Activated CD8-positive, alpha-beta T cell treated with anti-CD3 and anti-CD28 coated beads, Interleukin-2, amount 10 ng/mL, durations not matched to agents 7 days and 5 days (primary cell): ENCODE data around the gene CASP7. TPM values are rescaled to one million over a fixed set of nuclear protein-coding genes. Genes with fewer than 3 reads are reported as not detected.

ENCODE experiments used
- ATAC-seq: fragments of 150-1000 bp; cut with Tn5 transposase; one replicate; pipeline ENCODE4 v1.10.0; 2021; ENCODE audit warnings: moderate library complexity
- CTCF ChIA-PET: fragments of 350-600 bp; sonication (Branson Sonifier 250); formaldehyde crosslinking; loops from one replicate; lab custom pipeline; 2021; ENCODE audit warnings: antibody characterized with exemption; lab: Charles Lee
- POLR2A ChIA-PET: fragments of 350-600 bp; sonication (Branson Sonifier 250); formaldehyde crosslinking; loops from one replicate; lab custom pipeline; 2021; ENCODE audit warnings: antibody characterized with exemption; lab: Charles Lee
- DNase-seq: peaks from one replicate; pipeline ENCODE4 v3.0.0-alpha.2; 2020
- H3K27ac Mint-ChIP-seq: one replicate; pipeline ENCODE4 v1.8.0; 2021; ENCODE audit warnings: mild to moderate bottlenecking, mixed read lengths
- H3K27me3 Mint-ChIP-seq: one replicate; pipeline ENCODE4 v1.8.0; 2021; ENCODE audit warnings: low read depth, mixed read lengths
- H3K36me3 Mint-ChIP-seq: one replicate; pipeline ENCODE4 v1.8.0; 2021; ENCODE audit warnings: low read depth, mixed read lengths
- H3K4me1 Mint-ChIP-seq: one replicate; pipeline ENCODE4 v1.8.0; 2021; ENCODE audit warnings: low read depth, mixed read lengths
- H3K4me3 Mint-ChIP-seq: one replicate; pipeline ENCODE4 v1.8.0; 2021; ENCODE audit warnings: mild to moderate bottlenecking, mixed read lengths
- H3K9me3 Mint-ChIP-seq: one replicate; pipeline ENCODE4 v1.8.0; 2022; ENCODE audit warnings: mixed read lengths; ENCODE audit not compliant: insufficient read depth
- total RNA-seq, 2 experiments: library from RNA; stranded (reverse); gene quantifications; one replicate each; pipeline ENCODE4 v1.2.3, GENCODE V29; 2021

The CASP7 gene
- total RNA-seq, 2 experiments from 2014 or later: 28.7 to 32.6 TPM

DNA sequence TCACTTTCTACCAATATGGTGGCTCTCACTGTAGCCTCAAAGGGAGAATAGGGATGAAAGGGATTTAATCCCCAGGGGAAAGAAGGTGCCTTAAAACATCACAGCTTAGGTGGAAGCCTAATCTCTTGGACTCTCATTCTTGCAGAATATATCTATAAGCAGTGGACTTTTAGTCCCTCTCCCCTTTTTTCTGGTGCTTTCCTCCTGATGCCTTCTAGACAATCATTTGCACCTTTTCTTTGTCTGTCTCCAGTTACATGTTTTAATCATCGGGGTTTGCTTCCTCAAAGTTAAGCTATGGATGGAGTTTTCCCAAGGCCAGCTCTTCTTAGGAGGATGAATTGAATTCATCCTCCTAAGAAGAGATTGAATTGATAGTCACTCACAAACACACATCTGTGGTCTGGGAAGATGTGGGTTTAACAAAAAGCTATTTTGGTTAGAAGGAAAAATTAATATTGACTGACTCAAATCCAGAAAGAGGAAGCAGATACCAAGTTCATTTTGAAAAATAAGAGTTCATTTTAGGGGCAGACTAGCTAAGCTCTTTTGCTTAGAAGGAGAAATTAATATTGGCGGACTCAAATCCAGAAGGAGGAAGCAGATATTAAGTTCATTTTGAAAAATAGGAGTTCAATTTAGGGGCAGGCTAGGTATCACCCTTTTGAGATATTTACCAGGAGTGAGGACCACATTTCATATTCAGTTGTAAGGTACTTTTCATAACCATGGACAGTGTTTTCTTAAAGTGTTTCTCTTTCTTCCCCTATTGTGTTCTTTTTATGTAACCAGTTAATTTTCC lies 36.6 kb downstream of the CASP7 start:
- Mint-ChIP-seq H3K27ac (no peak overlapping the region), H3K4me3 (no peak overlapping the region), H3K36me3 (peaks cover 41% of the 10 kb centered on the region), H3K9me3 (no peaks in the 10 kb centered on the region), H3K27me3 (no peaks in the 10 kb centered on the region), H3K4me1 (no peaks in the 10 kb centered on the region)
- CTCF ChIA-PET: interaction anchor here (0.9 kb wide), 1 partner anchor 9 kb away, joined by 3 read pairs; no protein-coding TSS in a partner anchor
- no peak for DNase-seq
- POLR2A ChIA-PET: no interaction called here
- ATAC-seq: no peak

DNA sequence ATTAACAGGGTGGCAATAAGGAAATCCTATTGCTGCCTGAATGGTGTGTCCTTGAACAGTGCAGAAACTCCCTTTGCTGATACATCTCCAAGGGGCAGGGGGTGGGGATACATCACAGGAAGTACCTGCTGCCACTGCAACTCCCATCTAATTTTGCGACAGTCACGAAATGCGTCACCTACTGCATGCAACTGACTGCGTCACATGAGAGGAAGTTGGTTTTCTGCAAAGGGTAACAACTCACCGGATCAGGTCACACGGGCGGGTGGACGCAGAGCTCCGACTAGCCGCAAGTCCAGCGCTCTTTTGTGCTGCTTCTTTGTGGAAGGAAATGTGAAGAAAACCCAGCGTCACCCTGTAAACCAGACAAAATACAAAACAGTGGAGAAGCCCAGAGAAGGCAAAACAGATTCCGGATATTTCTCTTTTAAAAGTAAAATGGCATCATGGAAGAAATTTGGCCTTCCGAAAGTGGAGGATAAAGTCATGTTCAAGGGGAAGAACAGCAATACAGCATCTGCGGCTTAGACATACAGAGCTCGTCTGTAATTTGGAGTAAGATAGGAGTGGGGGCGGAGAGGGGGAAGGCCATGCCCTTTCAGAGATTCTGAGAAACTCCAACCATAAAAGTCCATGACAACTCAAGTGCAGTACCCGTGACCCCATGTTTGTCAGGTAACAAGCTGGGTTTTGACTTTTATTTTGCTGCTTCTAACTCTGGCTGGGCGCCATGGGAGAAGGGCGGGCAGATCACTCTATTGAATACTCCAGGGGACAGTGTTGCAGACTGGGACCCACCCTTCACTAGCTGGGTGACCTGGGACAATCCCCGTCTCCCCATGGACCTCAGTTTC lies 39.5 kb downstream of the CASP7 start:
- H3K27me3 Mint-ChIP-seq: no peaks in the 10 kb centered on the region
- H3K4me1 Mint-ChIP-seq: no peaks in the 10 kb centered on the region
- ChIA-PET POLR2A (no interaction called here), CTCF (no interaction called here)
- H3K4me3 Mint-ChIP-seq: no peak overlapping the region
- H3K36me3 Mint-ChIP-seq: peaks cover 50% of the 10 kb centered on the region
- no peak for ATAC-seq
- no peaks in the 10 kb centered on the region for H3K9me3 Mint-ChIP-seq
- no peak overlapping the region for H3K27ac Mint-ChIP-seq
- no peak for DNase-seq

DNA sequence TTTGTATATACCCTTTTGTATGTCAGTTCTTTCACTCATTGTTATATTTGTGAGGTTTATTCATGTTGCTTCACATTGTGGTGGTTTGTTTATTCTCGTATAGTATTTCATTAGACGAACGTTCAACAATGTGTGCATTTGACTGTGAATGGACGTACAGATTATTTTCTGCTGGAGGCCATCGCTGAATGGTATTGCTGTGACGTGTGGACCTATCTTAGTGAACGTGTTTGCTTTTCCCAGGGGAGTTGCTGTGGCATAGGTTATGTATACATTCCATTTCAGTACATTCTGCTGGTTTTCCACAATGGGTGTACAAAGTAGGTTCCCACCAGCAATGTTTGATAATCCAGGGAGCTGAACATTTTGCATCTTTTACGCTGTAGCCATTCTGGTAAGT lies 40.7 kb downstream of the CASP7 start:
- ChIA-PET CTCF (no interaction called here), POLR2A (no interaction called here)
- Mint-ChIP-seq H3K36me3 (peaks cover 57% of the 10 kb centered on the region), H3K4me3 (no peak overlapping the region), H3K9me3 (no peaks in the 10 kb centered on the region), H3K27me3 (no peaks in the 10 kb centered on the region), H3K4me1 (no peaks in the 10 kb centered on the region), H3K27ac (no peak overlapping the region)
- DNase-seq: no peak
- ATAC-seq: no peak

DNA sequence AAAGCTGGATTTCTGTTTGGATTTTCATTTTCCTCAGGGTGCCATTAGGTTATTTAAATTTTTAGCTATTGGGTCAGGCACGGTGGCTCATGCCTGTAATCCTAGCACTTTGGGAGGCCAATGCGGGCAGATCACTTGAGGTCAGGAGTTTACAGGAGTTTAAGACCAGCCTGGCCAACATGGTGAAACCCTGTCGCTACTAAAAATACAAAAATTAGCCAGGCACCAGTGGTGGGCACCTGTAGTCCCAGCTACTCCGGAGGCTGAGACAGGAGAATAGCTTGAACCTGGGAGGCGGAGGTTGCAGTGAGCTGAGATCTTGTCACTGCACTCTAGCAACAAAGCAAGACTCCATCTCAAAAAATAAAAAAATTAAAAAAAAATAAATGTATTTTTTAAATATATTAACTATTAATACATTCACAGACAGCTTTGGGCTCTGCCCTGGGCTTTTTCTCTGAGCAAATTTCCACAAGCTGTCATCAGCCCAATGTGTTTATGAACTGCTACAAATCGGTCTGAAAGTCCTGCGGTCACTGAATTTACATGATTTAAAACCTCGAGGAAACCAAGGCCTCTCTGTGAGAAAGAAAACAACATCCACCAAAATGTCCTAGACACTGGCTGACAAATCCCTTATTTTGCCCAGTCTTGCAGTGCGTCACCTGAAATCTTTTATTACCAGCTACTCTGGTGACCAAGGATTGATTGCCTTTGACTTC lies 52.6 kb downstream of the CASP7 start:
- no peaks in the 10 kb centered on the region for H3K27me3 Mint-ChIP-seq
- H3K4me3 Mint-ChIP-seq: no peak overlapping the region
- peaks cover 35% of the 10 kb centered on the region for H3K36me3 Mint-ChIP-seq
- POLR2A ChIA-PET: no interaction called here
- DNase-seq (no peak), ATAC-seq (no peak)
- CTCF ChIA-PET: no interaction called here
- H3K4me1 Mint-ChIP-seq: no peaks in the 10 kb centered on the region
- no peaks in the 10 kb centered on the region for H3K9me3 Mint-ChIP-seq
- H3K27ac Mint-ChIP-seq: no peak overlapping the region

DNA sequence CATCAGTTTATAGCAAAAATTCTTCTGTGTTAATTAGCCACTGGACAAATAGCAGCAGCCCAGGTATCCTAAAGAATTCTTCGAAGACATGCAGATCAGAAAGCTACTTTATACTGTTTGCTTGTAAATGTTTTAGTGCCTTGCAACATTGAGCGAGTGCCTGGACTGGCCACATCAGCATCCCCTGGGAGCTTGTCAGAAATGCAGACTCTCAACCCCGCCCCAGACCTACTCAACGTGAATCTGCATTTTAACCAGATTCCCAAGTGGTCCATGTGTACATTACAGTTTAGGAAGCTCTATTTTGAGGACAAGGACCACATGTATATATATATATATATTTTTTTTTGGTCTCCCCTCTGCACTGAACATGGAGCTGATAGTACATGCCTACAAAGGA lies 53.3 kb downstream of the CASP7 start:
- ATAC-seq (no peak), DNase-seq (no peak)
- peaks cover 31% of the 10 kb centered on the region for H3K36me3 Mint-ChIP-seq
- no peaks in the 10 kb centered on the region for H3K27me3 Mint-ChIP-seq
- no peaks in the 10 kb centered on the region for H3K9me3 Mint-ChIP-seq
- no peak overlapping the region for H3K4me3 Mint-ChIP-seq
- ChIA-PET POLR2A (no interaction called here), CTCF (interaction anchor here (1.1 kb wide), 1 partner anchor 571 kb away, joined by 3 read pairs; no protein-coding TSS in a partner anchor)
- no peak overlapping the region for H3K27ac Mint-ChIP-seq
- no peaks in the 10 kb centered on the region for H3K4me1 Mint-ChIP-seq

DNA sequence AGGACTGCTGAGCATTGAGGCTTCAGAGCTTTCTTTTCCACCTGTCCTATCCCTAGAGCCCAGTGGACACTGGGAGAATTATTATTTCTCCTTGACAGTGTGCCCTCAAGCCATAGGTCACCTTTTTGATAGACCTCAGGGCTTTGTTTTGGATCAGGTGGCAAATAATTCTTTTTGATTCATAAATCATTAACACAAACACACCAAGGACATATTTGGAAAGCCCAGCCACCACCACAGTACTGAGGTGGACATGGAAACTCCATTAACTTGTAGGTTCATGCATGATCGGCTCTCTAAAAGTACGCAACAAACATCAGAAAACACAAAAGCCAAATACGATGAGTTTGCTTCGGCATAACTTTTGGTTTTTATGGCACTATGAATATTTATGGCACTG lies 53.9 kb downstream of the CASP7 start:
- Mint-ChIP-seq H3K4me1 (no peaks in the 10 kb centered on the region), H3K27ac (no peak overlapping the region), H3K4me3 (no peak overlapping the region), H3K9me3 (no peaks in the 10 kb centered on the region), H3K36me3 (peaks cover 24% of the 10 kb centered on the region), H3K27me3 (no peaks in the 10 kb centered on the region)
- DNase-seq (no peak), ATAC-seq (no peak)
- ChIA-PET POLR2A (no interaction called here), CTCF (interaction anchor here (1.1 kb wide), 1 partner anchor 570 kb away, joined by 3 read pairs; no protein-coding TSS in a partner anchor)

DNA sequence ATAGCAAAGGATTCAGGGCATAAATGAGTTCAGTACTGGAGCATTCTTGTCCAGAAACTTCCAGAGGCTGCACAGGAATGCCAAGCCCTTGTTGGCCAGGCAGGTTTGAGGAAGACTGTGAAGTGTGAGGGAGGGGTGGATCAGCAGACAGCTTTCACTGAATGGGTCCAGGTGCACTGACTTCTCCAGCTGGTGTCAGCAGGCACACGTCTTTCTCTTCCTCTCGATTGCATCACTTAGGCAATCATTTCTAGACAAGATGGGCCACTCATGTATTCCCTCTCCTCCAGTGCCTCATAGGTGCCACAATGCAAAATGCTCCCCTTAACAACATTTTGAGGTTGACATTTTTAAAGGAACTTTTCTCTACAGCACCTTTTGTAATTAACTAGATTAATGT lies 56.2 kb downstream of the CASP7 start:
- Mint-ChIP-seq H3K4me3 (no peak overlapping the region), H3K9me3 (no peaks in the 10 kb centered on the region), H3K4me1 (no peaks in the 10 kb centered on the region), H3K27me3 (no peaks in the 10 kb centered on the region), H3K36me3 (peaks cover 3% of the 10 kb centered on the region), H3K27ac (no peak overlapping the region)
- ChIA-PET POLR2A (no interaction called here), CTCF (no interaction called here)
- DNase-seq (no peak), ATAC-seq (no peak)

DNA sequence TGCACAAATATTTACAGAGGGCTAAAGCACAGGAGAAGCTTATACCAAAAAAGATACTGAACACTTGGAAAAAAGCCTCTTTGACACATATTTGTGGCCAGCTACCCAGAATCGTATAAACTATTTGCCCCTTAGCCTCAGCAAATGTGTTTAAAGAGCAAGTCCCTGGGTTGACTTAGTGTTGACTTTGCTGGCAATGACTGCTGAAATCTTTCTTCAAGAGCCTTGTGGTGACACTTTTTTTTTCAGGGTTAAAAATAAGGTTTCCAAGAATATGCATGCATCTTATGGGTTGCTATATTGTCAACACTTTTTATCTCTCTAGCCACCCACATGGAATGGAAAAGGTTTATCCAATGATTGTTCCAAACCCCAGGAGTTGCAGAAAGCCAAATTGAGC lies 56.9 kb downstream of the CASP7 start:
- H3K27me3 Mint-ChIP-seq: no peaks in the 10 kb centered on the region
- no peak overlapping the region for H3K27ac Mint-ChIP-seq
- H3K4me3 Mint-ChIP-seq: no peak overlapping the region
- POLR2A ChIA-PET: no interaction called here
- H3K36me3 Mint-ChIP-seq: no peaks in the 10 kb centered on the region
- DNase-seq: no peak
- H3K9me3 Mint-ChIP-seq: no peaks in the 10 kb centered on the region
- CTCF ChIA-PET: no interaction called here
- H3K4me1 Mint-ChIP-seq: no peaks in the 10 kb centered on the region
- no peak for ATAC-seq

DNA sequence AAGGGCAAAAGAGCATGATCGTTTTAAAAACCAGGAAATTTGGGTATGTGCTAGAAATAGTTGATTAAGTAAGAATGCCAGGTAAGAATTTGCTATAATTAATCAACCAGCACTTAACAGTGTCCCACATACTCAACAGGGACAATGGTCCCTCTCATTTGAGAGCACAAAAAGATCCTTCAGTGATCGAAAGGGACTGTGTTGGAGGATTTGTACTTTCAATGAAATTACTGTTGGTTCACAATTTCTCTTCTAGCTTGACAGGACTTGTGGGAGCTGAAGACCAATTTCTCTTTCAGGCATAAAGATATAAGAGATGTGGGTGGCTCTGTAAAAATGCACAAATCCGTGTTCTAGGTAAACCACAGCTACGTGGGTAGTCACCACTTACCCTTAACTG lies 59.3 kb downstream of the CASP7 start:
- no peaks in the 10 kb centered on the region for H3K4me1 Mint-ChIP-seq
- H3K27me3 Mint-ChIP-seq: peaks cover under 1% of the 10 kb centered on the region
- DNase-seq (no peak), ATAC-seq (no peak)
- ChIA-PET CTCF (no interaction called here), POLR2A (no interaction called here)
- H3K27ac Mint-ChIP-seq: no peak overlapping the region
- H3K4me3 Mint-ChIP-seq: no peak overlapping the region
- no peaks in the 10 kb centered on the region for H3K9me3 Mint-ChIP-seq
- no peaks in the 10 kb centered on the region for H3K36me3 Mint-ChIP-seq

DNA sequence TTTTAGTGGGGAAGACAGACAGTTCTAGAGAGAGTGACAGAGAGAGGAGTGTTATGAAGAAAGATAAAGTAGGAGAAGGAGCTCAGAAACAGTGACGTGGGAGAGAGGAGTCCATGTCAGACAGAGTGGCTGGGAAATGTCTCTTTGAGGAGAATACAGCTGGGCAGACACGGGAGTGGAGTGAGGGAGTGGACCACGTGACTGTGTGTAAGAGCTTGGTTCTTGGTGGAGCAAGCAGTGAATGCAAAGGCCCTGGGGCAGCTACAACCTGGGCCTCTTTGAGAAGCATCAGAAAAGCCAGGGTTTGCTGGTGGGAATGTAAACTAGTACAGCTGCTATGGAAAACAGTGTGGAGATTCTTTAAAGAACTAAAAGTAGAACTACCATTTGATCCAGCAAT lies 59.9 kb downstream of the CASP7 start:
- ChIA-PET POLR2A (no interaction called here), CTCF (no interaction called here)
- Mint-ChIP-seq H3K27ac (no peak overlapping the region), H3K27me3 (peaks cover 3% of the 10 kb centered on the region), H3K9me3 (no peaks in the 10 kb centered on the region), H3K36me3 (no peaks in the 10 kb centered on the region), H3K4me3 (no peak overlapping the region), H3K4me1 (no peaks in the 10 kb centered on the region)
- DNase-seq: no peak
- no peak for ATAC-seq

DNA sequence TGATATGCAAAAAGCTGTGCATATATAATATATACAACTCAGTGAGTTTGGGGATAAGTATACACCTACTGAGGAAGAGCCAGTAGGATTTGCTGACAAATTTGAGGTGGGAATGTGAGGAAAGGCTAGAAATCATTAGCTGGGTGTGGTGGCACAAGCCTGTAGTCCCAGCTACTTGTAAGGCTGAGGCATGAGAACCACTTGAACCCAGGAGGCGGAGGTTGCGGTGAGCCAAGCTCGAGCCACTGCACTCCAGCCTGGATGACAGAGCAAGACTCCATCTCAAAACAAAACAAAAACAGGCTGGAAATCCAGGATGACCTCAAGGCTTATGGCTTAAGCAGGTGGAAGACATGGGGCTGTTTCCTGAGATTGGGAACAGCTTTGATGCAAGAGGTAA lies 61.1 kb downstream of the CASP7 start:
- Mint-ChIP-seq H3K27ac (no peak overlapping the region), H3K27me3 (peaks cover 4% of the 10 kb centered on the region), H3K36me3 (no peaks in the 10 kb centered on the region), H3K9me3 (no peaks in the 10 kb centered on the region), H3K4me1 (no peaks in the 10 kb centered on the region), H3K4me3 (no peak overlapping the region)
- CTCF ChIA-PET: no interaction called here
- POLR2A ChIA-PET: no interaction called here
- DNase-seq: no peak
- no peak for ATAC-seq

DNA sequence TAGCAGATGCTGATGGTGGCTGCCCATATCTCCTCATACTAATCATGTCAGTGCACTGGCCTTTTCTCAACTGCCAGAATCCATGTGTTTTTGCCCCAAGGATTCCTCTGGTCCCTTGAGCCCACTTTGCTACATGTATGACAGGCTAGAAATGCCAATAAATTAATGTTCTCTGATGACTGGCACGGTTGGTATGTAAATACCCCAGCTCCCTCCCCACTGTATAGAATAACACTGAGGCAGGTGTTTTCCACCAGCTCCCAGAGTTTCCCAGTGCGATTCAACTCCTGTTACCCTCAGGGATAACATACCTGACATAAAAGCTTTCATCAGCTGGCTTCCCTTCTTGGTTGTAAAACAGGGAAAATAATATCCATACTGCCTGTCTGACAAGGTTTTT lies 62.8 kb downstream of the CASP7 start:
- no peaks in the 10 kb centered on the region for H3K36me3 Mint-ChIP-seq
- CTCF ChIA-PET: no interaction called here
- POLR2A ChIA-PET: no interaction called here
- DNase-seq (no peak), ATAC-seq (no peak)
- no peaks in the 10 kb centered on the region for H3K4me1 Mint-ChIP-seq
- H3K27me3 Mint-ChIP-seq: peaks cover 10% of the 10 kb centered on the region
- no peak overlapping the region for H3K4me3 Mint-ChIP-seq
- no peaks in the 10 kb centered on the region for H3K9me3 Mint-ChIP-seq
- H3K27ac Mint-ChIP-seq: no peak overlapping the region
